Measurements from ENCODE around the gene PDCL2. TPM values are rescaled to one million over a fixed set of nuclear protein-coding genes. Genes with fewer than 3 reads are reported as not detected.

The PDCL2 gene
- total and polyA plus RNA-seq, 2 of the 8 experiments (the other 6 are each of a cell fraction or from before 2014, with no cell fraction given), result not detected

GRCh38 chr4:55588160-55588559 lies 3.9 kb downstream of the PDCL2 start:
- CTCF ChIA-PET (ENCODE audit: partially characterized antibody), result no interaction called here
- no peak overlapping the region for H3K18ac ChIP-seq (ENCODE audit: extremely low read depth, low read length)
- H2AFZ ChIP-seq (ENCODE audit: low read length), result no peak overlapping the region
- no peak overlapping the region for H4K8ac ChIP-seq (ENCODE audit: extremely low read depth, insufficient read depth, low read length)
- DNase-seq (ENCODE audit: low read depth in 1 of 2, low spot score in 2 of 2) (no peak), FAIRE-seq (no peak)
- no peak overlapping the region for H3K56ac ChIP-seq (replicated peaks; ENCODE audit: insufficient read length, low read depth, low read length)
- no peak overlapping the region for H3K9ac ChIP-seq (replicated peaks in 1 of 4; ENCODE audit: extremely low read depth in 1 of 4, low read depth in 3 of 4, low read length in 3 of 4)
- no peak overlapping the region for H3K27ac ChIP-seq (ENCODE audit: low read depth, low read length)
- POLR2A ChIA-PET (ENCODE audit: partially characterized antibody), result no interaction called here
- H2BK12ac ChIP-seq (ENCODE audit: low read depth, low read length), result peak overlapping the region; percentile 35; the same call in 1 of the 2 replicates
- H3K4me3 ChIP-seq (ENCODE audit: extremely low read depth in 1 of 4, insufficient read depth in 2 of 4, low read depth in 3 of 4, low read length in 4 of 4), result no peak overlapping the region
- H3K4me1 ChIP-seq (replicated peaks in 1 of 4; ENCODE audit: control insufficient read depth in 3 of 4, insufficient read depth in 4 of 4, low read length in 3 of 4), result no peaks in the 10 kb centered on the region
- H3K4ac ChIP-seq (replicated peaks; ENCODE audit: insufficient read length, low read depth, low read length), result no peak overlapping the region
- H4K91ac ChIP-seq (replicated peaks; ENCODE audit: insufficient read length, low read length), result no peak overlapping the region
- H3K14ac ChIP-seq (ENCODE audit: insufficient read length), result no peak overlapping the region
- WGBS, 2 experiments (ENCODE audit: extremely low coverage in 1 of 2, insufficient coverage in 1 of 2, insufficient read length in 1 of 2, insufficient replicate concordance in 2 of 2, low coverage in 1 of 2, low lambda C conversion rate in 2 of 2, missing lambda C conversion rate in 1 of 2), result 88% methylated on average over 2 of the region's 2 CpGs; no CpG with 5 or more reads in 1 of the 2 experiments
- no peaks in the 10 kb centered on the region for H3K79me1 ChIP-seq (ENCODE audit: low read depth, low read length)
- no peak overlapping the region for H3K23ac ChIP-seq (ENCODE audit: insufficient read length)
- no peak overlapping the region for H2BK20ac ChIP-seq (ENCODE audit: low read length)
- no peak overlapping the region for H4K5ac ChIP-seq (ENCODE audit: insufficient read length, low read depth, low read length)
- H3K79me2 ChIP-seq (ENCODE audit: control insufficient read depth in 1 of 2, insufficient read depth in 2 of 2, low read length in 2 of 2), result no peaks in the 10 kb centered on the region
- H2BK120ac ChIP-seq (replicated peaks; ENCODE audit: low read depth, low read length), result no peak overlapping the region
- H4K20me1 ChIP-seq (replicated peaks in 1 of 2; ENCODE audit: control insufficient read depth in 1 of 2, insufficient read depth in 2 of 2, low read length in 2 of 2), result no peaks in the 10 kb centered on the region
- no peak overlapping the region for H2AK5ac ChIP-seq (ENCODE audit: low read depth, low read length)
- no peak overlapping the region for H3K4me2 ChIP-seq (ENCODE audit: insufficient read depth in 1 of 2, low read depth in 2 of 2, low read length in 2 of 2)
- H2BK5ac ChIP-seq (ENCODE audit: low read depth, low read length), result no peak overlapping the region
- no peaks in the 10 kb centered on the region for H3K36me3 ChIP-seq (ENCODE audit: control insufficient read depth in 2 of 4, insufficient read depth in 4 of 4, low read length in 3 of 4)
- H3K9me3 ChIP-seq (ENCODE audit: insufficient read depth in 2 of 2, low read depth in 1 of 2, low read length in 1 of 2), result peaks cover 0 to 4% of the 10 kb centered on the region in 2 experiments; a peak in 1 of 4 replicates
- no peaks in the 10 kb centered on the region for H3K23me2 ChIP-seq (ENCODE audit: low read depth, low read length)
- no peak overlapping the region for H2BK15ac ChIP-seq (ENCODE audit: low read length)
- no peaks in the 10 kb centered on the region for H3K27me3 ChIP-seq (replicated peaks in 1 of 4; ENCODE audit: control insufficient read depth in 3 of 4, extremely low read depth in 1 of 4, insufficient read depth in 3 of 4, low read length in 3 of 4)
- TF ChIP-seq CTBP2 (IDR thresholded peaks at IDR 0.05; ENCODE audit: borderline replicate concordance, insufficient read depth, insufficient read length, low read length) (no peak), RBBP5 (IDR thresholded peaks at IDR 0.05; ENCODE audit: borderline replicate concordance, low read depth, low read length) (no peak), BACH1 (IDR thresholded peaks at IDR 0.05; ENCODE audit: low read length) (no peak), TAF1 (IDR thresholded peaks at IDR 0.05; ENCODE audit: low read depth, low read length) (no peak), SIRT6 (IDR thresholded peaks at IDR 0.05; ENCODE audit: low read length) (no peak), CREB1 (IDR thresholded peaks at IDR 0.05) (no peak), USF2 (IDR thresholded peaks at IDR 0.05; ENCODE audit: low read length) (no peak), EP300 (IDR thresholded peaks at IDR 0.05; ENCODE audit: borderline replicate concordance in 1 of 2, low read depth in 2 of 2, low read length in 2 of 2) (no peak)

Measured in H1 (cell line).